Neural cell (in vitro differentiated cells): ENCODE results near the gene ATP8B2.

Experiments
- EP300 ChIP-seq: fragments of 450-650 bp; conservative IDR thresholded peaks from 2 replicates; pipeline ENCODE4 v1.6.1; 2014; ENCODE audit warnings: antibody characterized with exemption, mild to moderate bottlenecking, moderate library complexity; ENCODE audit not compliant: poor library complexity, severe bottlenecking
- EZH2 ChIP-seq: fragments of 200-600, 300-800 bp; shearing (Covaris generic), sonication (generic); IDR thresholded peaks from 2 replicates; pipeline ENCODE4 v1.6.1; 2014; ENCODE audit warnings: antibody characterized with exemption, low read length, borderline replicate concordance, mild to moderate bottlenecking; ENCODE audit not compliant: insufficient read depth, poor library complexity, severe bottlenecking
- SMC3 ChIP-seq: fragments of 450-650 bp; conservative IDR thresholded peaks from 2 replicates; pipeline ENCODE4 v1.6.1; 2014; ENCODE audit warnings: antibody characterized with exemption, mild to moderate bottlenecking, moderate library complexity; ENCODE audit not compliant: poor library complexity
- TF ChIP-seq, protein P1 (sequence below): fragments of 450-650 bp; IDR thresholded peaks from 2 replicates; pipeline ENCODE4 v1.5.1; 2014; ENCODE audit warnings: antibody characterized with exemption, mild to moderate bottlenecking, moderate library complexity; ENCODE audit not compliant: poor library complexity, severe bottlenecking
- TF ChIP-seq, protein P2 (sequence below): IDR thresholded peaks from 2 replicates; pipeline ENCODE4 v1.6.1; 2012; ENCODE audit warnings: borderline replicate concordance

DNA sequence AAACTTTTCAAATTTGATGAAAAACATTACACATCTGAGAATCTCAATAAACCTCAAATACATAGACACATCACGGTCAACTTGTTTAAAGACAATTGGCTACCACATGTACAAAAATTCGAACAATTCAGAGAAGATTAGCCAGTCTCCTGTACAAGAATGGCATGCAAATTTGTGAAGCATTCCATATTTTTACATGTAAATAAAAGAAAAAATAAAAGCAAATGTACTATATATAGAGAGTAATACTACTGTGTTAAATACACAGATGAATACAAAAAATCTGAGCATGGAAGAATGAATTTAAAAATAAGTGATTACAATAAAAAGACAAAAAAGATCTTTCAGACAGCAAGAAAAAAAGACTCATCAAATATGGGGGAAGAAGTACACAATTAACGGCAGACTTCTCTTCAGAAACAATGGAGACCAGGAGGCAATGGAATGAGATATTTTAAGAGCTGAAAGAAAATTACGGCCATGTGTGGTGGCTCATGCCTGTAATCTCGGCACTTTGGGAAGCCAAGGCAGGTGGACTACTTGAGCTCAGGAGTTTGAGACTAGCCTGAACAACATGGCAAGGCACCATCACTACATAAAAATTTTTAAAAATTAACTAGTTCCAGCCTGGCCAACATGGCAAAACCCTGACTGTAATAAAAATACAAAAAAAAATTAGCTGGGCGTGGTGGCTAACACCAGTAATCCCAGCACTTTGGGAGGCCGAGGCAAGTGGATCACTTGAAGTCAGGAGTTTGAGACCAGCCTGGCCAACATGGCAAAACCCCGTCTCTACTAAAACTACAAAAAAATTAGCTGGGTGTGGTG lies 29.7 kb upstream of the ATP8B2 start:
- TF ChIP-seq, protein P1, sequence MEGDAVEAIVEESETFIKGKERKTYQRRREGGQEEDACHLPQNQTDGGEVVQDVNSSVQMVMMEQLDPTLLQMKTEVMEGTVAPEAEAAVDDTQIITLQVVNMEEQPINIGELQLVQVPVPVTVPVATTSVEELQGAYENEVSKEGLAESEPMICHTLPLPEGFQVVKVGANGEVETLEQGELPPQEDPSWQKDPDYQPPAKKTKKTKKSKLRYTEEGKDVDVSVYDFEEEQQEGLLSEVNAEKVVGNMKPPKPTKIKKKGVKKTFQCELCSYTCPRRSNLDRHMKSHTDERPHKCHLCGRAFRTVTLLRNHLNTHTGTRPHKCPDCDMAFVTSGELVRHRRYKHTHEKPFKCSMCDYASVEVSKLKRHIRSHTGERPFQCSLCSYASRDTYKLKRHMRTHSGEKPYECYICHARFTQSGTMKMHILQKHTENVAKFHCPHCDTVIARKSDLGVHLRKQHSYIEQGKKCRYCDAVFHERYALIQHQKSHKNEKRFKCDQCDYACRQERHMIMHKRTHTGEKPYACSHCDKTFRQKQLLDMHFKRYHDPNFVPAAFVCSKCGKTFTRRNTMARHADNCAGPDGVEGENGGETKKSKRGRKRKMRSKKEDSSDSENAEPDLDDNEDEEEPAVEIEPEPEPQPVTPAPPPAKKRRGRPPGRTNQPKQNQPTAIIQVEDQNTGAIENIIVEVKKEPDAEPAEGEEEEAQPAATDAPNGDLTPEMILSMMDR: no peak
- TF ChIP-seq EP300 (no peak), SMC3 (no peak), EZH2 (no peak)
- TF ChIP-seq, protein P2, sequence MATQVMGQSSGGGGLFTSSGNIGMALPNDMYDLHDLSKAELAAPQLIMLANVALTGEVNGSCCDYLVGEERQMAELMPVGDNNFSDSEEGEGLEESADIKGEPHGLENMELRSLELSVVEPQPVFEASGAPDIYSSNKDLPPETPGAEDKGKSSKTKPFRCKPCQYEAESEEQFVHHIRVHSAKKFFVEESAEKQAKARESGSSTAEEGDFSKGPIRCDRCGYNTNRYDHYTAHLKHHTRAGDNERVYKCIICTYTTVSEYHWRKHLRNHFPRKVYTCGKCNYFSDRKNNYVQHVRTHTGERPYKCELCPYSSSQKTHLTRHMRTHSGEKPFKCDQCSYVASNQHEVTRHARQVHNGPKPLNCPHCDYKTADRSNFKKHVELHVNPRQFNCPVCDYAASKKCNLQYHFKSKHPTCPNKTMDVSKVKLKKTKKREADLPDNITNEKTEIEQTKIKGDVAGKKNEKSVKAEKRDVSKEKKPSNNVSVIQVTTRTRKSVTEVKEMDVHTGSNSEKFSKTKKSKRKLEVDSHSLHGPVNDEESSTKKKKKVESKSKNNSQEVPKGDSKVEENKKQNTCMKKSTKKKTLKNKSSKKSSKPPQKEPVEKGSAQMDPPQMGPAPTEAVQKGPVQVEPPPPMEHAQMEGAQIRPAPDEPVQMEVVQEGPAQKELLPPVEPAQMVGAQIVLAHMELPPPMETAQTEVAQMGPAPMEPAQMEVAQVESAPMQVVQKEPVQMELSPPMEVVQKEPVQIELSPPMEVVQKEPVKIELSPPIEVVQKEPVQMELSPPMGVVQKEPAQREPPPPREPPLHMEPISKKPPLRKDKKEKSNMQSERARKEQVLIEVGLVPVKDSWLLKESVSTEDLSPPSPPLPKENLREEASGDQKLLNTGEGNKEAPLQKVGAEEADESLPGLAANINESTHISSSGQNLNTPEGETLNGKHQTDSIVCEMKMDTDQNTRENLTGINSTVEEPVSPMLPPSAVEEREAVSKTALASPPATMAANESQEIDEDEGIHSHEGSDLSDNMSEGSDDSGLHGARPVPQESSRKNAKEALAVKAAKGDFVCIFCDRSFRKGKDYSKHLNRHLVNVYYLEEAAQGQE: no peak
